Right lobe of liver (tissue), 4 donors: ENCODE measurements around the gene EPHA6.

ENCODE experiments used
- CTCF ChIP-seq, 4 donors: fragments of 200-600 bp in 3 of 4; fragments of 450-650 bp in 1 of 4; IDR thresholded peaks; one replicate each; pipeline versions ENCODE4 v1.5.1 to v1.8.0; 2016 to 2022; ENCODE audit warnings: antibody characterized with exemption in 4 of 4, mild to moderate bottlenecking in 2 of 4
- POLR2A ChIP-seq: fragments of 450-650 bp; IDR thresholded peaks from one replicate; pipeline ENCODE4 v1.6.1; 2017; ENCODE audit warnings: antibody characterized with exemption, mild to moderate bottlenecking
- donor health status: DM: no; HTN: no; CAD: no.
- donor health status: DM: no; HTN: no; CAD: no.
- donor health status: DM: no; HTN: yes; CAD: no.

- TF ChIP-seq POLR2A (no peak), CTCF (IDR thresholded peaks at IDR 0.05) (no peak)
Measured at GRCh38 chr3:97495896-97496295, 681.5 kb downstream of the EPHA6 start.
